LNCaP clone FGC (cell line): Measurements from ENCODE around the gene PRPSAP1.

Experiments used
- DNase-seq: peaks from one replicate; pipeline ENCODE4 v3.0.0-alpha.2; 2011; ENCODE audit warnings: low read depth
- H3K4me3 ChIP-seq: 2 replicates; pipeline ENCODE4 v1.5.1; 2011; ENCODE audit warnings: mild to moderate bottlenecking, low read depth, low read length, control low read depth
- TF ChIP-seq, protein P1 (sequence below): IDR thresholded peaks from 2 replicates; pipeline ENCODE4 v1.5.1; 2012; ENCODE audit warnings: mild to moderate bottlenecking; ENCODE audit not compliant: control insufficient read depth, insufficient read depth; ENCODE audit errors: extremely low read depth

The PRPSAP1 gene

DNA sequence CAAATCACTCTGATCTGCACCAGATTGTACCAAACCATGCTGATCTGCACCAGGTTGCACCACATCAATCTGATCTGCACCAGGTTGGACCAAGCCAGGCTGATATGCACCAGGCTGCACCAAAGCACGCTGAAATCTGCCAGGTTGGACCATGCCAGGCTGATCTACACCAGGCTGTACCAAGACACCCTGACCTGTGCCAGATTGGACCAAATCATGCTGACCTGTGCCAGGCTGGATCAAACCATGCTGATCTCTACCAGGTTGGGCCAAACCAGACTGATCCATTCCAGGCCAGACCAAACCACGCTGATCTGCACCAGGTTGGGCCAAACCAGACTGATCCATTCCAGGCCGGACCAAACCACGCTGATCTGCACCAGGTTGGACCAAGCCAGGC, 61.1 kb downstream of the PRPSAP1 start:
- no peak for DNase-seq
- H3K4me3 ChIP-seq, result no peak overlapping the region
- TF ChIP-seq, protein P1, sequence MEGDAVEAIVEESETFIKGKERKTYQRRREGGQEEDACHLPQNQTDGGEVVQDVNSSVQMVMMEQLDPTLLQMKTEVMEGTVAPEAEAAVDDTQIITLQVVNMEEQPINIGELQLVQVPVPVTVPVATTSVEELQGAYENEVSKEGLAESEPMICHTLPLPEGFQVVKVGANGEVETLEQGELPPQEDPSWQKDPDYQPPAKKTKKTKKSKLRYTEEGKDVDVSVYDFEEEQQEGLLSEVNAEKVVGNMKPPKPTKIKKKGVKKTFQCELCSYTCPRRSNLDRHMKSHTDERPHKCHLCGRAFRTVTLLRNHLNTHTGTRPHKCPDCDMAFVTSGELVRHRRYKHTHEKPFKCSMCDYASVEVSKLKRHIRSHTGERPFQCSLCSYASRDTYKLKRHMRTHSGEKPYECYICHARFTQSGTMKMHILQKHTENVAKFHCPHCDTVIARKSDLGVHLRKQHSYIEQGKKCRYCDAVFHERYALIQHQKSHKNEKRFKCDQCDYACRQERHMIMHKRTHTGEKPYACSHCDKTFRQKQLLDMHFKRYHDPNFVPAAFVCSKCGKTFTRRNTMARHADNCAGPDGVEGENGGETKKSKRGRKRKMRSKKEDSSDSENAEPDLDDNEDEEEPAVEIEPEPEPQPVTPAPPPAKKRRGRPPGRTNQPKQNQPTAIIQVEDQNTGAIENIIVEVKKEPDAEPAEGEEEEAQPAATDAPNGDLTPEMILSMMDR, result no peak

DNA sequence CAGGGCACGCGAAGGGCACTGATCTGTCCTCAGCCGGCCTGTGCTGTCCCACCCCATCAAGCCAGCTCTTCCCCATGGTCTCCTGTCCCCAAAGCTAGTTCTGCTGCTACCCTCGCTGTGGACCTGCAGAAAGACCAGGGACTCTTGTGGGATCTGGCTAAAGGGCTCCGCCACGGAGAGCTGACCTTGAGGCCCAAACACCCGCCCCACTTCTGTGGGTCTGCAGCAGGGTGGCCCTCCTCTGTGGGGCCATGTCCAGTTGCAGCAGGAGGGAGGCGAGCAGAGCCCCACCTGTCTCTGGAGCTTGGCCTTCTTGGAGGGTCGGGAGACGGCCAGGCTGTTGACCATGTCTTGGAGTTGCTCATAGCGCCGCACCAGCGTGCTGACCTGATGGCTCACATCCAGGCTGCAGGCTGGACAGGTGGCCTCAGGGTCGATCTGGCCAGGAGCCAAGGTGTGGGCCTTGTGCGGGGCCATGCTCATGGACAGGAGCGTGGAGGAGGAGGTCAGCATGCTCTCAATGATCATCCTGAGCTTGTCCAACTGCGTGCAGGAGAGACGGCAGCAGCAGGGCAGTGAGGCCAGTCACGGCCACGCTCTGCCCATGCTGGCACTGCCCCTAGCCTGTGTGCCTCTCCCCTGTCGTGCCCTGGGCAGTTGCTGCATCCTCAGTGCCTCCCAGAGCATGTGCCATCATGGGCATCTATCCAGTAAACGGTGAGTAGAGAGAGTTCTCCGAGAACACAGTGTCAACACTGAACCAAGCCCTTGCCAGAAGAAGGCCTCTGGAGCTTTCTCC, 71.9 kb downstream of the PRPSAP1 start:
- DNase-seq, result peak; percentile 86
- TF ChIP-seq, protein P1, result no peak
- no peak overlapping the region for H3K4me3 ChIP-seq

GRCh38 chr17:76280650-76281049, 73.1 kb downstream of the PRPSAP1 start:
- no peak for DNase-seq
- H3K4me3 ChIP-seq, result no peak overlapping the region
- TF ChIP-seq, protein P1, result no peak

GRCh38 chr17:76279742-76280287, 73.9 kb downstream of the PRPSAP1 start:
- no peak for DNase-seq
- H3K4me3 ChIP-seq, result no peak overlapping the region
- TF ChIP-seq, protein P1, result no peak

GRCh38 chr17:76278952-76279741, 74.6 kb downstream of the PRPSAP1 start:
- no peak overlapping the region for H3K4me3 ChIP-seq
- DNase-seq, result peak; percentile 82
- TF ChIP-seq, protein P1, result peak; percentile 77

DNA sequence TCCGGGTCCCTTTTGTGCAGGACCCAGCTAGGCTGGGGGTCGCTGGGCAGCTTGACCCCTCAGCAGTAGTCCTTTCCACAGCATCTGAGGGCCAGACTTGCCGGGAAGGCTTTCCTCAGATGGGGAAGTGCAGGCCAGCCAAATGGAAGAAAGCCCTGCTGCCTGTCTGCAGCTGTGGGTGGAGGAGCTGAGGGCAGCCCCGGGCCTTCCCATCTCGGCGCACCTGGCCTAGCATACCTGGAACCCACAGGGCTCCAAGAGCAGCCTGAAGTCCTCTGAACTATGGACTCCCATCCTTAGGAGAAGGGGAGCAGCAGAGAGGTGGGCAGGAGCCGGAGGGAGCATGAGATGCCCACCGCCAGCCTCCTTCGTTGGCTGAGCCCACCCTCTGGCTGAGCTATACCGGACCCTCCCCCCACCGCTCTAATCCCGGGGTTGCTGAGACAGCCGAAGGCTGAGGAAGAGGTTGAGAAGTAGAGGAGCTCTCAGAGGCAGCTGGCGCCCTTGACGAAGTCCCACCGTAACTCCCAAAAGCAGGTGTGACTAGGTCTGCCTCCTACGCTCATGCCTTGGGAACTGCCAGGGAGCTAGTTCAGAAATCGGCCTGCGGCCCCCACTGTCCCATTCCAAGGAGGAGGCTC, 75.3 kb downstream of the PRPSAP1 start:
- TF ChIP-seq, protein P1, result no peak
- no peak overlapping the region for H3K4me3 ChIP-seq
- DNase-seq, result no peak
